Bone marrow (tissue), 2 donors: ENCODE results near the gene MICAL1.

Experiments
- DNase-seq, 2 donors: peaks; one replicate each; lab custom pipeline; 2025; lab: John Stamatoyannopoulos, UW

Gene MICAL1, protein sequence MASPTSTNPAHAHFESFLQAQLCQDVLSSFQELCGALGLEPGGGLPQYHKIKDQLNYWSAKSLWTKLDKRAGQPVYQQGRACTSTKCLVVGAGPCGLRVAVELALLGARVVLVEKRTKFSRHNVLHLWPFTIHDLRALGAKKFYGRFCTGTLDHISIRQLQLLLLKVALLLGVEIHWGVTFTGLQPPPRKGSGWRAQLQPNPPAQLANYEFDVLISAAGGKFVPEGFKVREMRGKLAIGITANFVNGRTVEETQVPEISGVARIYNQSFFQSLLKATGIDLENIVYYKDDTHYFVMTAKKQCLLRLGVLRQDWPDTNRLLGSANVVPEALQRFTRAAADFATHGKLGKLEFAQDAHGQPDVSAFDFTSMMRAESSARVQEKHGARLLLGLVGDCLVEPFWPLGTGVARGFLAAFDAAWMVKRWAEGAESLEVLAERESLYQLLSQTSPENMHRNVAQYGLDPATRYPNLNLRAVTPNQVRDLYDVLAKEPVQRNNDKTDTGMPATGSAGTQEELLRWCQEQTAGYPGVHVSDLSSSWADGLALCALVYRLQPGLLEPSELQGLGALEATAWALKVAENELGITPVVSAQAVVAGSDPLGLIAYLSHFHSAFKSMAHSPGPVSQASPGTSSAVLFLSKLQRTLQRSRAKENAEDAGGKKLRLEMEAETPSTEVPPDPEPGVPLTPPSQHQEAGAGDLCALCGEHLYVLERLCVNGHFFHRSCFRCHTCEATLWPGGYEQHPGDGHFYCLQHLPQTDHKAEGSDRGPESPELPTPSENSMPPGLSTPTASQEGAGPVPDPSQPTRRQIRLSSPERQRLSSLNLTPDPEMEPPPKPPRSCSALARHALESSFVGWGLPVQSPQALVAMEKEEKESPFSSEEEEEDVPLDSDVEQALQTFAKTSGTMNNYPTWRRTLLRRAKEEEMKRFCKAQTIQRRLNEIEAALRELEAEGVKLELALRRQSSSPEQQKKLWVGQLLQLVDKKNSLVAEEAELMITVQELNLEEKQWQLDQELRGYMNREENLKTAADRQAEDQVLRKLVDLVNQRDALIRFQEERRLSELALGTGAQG

DNA sequence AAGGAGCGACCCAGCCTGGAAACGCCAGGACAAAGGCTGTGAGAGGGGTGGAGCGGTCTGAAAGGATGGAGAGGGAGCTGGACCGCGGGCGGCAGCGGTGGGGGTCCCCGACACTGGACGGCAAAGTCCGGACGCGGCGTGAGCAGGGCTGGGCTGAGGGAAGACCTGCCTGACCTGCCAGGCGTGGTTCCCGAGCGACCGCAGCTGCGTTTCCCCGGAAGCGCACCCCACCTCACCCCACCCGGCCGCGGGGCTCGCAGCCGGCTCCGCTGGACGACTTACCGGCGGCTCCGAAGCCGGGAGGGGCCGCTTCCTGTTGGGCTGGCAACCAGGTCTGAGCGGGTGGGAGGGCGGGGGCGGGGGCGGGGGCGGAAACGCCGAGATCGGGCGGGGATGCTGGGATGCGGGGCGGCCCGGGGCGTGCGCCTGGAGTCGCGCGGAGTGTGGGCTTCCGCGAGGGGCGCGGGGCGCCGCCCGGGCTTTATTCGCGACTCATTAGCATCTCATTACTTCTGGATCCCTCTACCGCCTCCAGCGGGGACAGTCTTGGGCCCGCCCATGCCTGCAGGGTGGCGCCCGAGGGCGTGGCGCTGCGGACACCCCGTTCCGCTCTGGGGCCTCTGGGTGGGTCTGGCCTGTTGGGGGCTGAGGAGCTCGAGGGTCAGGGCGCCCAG is at the start of gene MICAL1:
Gene MICAL1 (minus strand): TSS at position 336 of the 674 bp plus-strand sequence. CDS start 1,576 bp downstream, outside the sequence.
- peak; percentile 45 to 51 for DNase-seq

DNA sequence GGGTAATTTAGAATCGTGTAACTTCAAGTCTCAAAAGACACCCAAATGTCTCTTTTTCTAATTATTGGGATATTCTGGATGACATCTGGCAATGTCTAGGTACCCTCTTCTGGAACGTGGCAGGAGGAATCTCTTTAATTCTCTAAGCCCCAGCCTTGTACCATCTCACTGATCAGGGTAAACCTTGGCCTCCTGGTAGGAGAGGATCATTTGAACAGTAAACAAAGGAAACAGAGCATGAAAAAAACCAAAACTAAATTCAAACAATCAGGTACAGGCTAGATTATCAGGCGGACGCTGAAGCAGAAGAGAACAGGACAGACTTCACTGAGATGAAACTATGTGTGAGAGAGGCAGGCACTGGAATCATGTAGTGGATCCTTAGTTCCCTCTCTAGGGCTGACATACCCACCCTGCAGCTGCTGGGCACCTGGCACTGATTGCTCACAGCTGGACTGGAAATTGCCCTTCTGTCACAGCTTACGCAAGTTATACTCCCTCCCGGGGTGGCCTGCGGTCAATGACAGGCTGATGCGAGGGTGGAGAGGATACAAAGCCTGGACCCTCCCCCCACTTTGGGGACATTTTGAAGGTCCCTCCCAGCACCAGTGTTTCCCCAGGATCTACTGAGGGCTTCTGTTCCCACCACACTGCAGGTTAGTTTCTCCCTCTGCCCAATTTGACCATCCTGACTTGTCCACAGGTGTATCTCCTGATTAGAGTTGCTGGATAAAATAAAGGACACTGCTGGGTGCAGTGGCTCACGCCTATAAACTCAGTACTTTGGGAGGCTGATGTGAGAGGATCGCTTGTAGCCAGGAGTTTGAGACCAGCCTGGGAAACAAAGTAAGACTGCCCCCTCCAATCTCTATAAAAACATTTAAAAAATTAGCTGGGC is 48.0 kb upstream of the MICAL1 start:
- DNase-seq: no peak

DNA sequence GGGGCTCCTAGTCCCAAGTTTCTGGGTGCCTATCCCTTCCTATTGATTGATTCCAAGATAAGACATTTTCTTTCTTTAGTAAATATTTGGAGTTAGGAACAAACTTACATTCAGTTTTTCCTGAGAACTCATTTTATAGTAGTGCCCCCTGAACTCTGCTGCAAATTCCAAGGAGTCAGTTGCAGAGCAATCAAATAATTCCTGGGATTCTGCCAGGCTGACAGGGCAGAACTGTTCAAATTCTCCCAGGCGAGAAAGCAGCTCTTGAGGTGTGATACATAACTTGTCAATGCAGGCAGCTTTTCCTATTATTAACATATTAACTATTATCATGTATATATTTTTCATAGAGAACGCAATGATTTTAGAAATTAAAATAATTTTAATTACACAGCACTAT is 43.4 kb upstream of the MICAL1 start:
- no peak for DNase-seq

DNA sequence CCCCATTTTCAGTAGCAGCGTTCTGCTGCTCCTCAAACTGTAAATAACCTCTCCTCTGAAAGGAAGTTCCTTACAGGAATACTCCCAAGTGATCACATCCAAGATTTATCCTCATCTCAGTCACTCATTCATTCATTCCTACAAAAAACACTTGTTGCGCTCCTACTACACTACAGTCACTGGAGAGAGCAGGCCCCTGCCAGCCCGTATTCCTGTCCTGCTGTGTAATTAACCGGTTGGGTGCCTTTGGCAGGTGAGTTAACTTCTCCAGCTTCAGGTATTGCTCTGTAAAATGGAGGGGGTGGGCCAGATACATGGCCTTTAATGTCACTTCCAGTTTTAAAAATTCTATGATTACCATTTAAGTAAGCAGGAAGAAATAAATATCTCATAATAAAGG is 42.5 kb upstream of the MICAL1 start:
- no peak for DNase-seq

DNA sequence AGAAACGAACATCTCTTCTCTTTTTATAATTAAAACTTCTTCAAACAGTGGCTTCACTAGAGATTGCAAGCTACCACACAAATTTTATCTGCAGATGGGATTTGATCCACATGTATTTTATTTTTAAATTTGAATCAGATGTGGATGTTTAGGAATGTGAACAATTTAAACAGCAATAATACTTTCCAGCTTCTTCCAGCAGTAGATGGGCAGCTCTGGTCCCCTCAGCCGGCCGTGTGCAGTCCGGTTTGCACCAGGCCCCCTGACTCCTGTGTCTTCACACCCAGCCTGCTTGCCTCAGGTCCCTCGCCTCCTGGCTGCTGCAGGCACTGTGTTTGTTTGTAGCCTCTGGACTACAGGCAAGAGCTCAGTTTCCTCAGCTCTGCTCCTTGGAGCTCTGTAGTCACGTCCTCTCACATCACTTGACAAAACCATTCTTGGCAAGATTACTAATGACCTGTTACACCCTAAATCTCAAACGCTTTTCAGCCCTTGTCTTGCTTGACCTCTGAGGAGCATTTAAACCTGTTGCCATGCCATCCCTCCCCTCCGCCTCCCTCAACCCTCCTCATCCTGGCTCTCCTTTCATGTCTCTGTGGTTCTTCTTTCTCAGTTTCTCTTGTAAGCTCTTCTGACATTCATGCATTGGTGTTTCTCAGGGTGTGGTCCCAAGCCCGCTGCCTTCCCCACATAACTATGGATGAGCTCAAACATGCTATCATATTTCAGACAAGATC is 40.6 kb upstream of the MICAL1 start:
- no peak for DNase-seq

DNA sequence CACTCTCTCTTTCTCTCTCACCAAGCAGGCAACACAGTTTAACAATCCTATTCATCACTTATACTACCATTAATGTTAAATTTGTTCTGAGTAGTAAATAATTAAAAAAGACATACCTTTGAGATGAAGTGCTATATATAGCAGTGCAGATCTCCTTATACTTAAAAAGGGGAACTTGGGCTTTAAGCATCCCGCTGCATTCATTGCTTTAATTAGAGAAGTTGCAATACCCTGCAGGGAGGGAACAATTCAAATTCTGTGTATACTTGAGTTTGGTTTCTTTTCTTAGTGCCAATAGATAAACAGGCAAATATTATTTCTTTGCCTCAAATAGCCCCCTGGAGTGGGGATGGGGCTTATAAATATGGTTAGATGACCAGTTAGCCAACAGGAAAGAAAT is 38.3 kb upstream of the MICAL1 start:
- peak in 1 of 2 donors; percentile 38 for DNase-seq

DNA sequence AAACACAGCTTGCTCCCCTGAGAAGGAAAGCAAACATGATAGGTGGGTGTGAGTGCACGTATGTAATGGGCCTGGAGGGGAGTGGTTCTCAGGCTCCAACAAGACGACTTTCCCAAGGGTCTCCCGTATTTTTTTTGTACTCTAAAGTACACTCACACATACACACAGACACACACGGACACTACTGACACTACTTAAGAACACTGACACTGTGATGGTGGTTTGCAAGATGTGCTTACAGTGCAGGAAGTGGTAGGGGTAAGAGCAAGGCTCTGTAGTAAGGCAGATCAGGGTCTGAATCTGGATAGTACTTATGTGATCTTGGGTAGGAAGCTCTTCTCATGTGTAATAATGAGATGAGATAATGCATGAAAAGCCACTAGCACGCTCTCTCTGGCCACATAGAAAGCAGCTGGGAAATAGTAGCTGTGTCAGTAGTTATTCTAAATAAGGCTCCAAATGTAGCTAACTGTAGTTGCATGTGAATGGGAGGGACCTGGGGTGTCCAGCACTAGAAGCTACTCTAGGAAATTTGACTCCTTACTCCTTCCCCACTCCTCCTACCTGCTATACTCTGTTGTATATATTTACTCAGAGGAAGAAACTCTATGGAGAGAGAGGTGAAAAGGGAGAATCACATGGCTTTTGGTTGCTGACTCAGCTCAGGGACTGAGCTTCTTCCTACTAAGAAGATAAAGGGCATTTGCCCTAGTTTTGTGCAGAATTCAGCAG is 35.8 kb upstream of the MICAL1 start:
- no peak for DNase-seq

DNA sequence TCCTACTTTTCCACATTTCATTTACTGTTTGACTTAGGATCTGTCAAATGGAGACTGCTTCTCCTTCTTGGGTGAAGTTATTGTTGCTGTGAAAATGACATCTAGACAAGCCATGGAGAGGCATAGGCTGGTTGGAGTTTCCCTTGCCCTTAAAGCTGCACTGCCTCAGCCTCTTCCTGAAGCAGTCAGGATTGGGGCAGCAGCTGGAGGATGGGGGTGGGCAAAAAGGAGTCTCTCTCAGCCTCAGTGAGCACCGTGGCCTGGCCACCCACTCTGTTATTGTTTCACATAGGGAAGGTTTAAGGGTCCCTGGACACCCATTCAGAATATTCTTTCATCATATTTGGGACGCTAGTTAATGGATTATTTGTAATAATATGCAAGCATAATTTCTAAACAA is 35.1 kb upstream of the MICAL1 start:
- no peak for DNase-seq

DNA sequence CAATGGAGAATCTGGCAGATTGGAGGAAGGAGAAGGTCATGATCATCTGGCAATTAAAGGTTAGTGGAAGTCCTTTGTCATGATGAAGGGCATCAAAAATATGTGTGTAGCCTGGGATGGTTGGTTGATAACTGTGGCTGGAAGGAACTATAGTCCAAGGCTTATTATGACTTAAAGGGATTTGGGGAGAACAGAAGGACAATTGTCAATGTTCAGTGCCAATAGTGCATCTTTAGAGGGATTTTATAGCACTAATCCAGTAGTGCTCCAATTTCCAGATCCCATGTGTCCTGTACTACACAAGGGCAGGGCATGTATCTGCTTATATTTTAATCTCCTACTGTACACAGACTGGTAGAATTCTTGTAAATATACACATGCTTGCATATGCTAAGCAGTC is 32.4 kb upstream of the MICAL1 start:
- DNase-seq: no peak

DNA sequence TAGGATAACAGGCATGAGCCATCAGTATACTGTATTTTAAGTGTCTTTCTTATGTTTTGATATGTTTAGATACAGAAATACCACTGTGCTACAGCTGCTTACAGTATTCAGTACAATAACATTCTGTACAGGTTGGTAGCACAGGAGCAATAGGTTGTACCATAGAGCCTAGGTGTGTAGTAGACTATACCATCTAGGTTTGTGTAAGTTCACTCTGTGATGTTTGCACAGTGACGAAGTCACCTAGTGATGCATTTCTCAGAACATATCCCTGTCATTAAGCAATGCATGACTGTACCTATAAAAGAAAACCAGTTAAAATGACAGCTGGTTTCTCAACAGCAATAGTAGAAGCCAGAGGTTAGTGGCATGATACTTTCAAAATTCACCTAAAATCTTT is 30.5 kb upstream of the MICAL1 start:
- no peak for DNase-seq

DNA sequence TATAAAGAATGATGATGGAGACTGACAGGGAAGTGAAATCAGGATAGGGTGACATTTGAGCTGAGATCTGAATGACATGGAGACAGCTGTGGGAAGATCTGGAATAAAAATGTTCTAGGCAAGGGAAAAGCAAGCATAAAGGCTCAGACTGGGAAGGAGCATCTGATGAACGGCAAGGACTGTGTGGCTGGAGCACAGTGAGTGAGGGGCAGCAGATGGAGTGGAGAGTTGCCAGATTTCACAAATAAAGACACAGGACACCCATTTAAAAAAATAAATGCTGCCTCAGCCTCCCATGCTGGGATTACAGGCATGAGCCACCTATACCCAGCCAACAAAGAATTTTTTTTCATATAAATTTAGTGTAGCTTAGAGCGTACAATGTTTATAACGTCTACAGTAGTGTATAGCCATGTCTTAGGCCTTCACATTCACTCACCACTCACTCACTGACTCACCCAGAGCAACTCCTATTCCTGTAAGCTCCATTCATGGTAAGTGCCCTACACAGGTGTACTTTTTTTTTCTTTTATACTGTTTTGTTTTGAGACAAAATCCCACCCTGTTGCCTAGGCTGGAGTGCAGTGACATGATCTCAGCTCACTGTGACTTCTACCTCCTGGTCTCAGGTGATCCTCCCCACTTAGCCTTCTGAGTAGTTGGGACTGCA is 29.8 kb upstream of the MICAL1 start:
- DNase-seq: no peak

DNA sequence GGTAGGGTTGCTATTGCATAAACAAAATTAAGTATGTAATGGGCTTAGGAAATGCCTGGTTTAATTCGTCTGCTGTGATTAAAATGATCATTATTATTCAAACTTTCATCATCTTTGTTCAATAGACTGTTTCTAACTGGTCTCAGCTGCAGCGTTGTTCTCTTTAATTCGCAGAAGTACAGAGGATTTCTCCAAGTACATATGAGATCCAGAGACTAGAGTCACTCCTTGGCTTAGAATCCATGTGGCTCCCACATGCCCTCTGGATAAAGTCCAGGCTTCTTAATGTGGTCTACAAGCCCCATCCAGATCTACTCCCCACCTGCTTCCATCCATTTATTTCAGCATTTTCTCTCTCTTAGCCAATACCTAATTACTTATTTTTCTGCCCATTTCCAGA is 28.6 kb upstream of the MICAL1 start:
- no peak for DNase-seq

DNA sequence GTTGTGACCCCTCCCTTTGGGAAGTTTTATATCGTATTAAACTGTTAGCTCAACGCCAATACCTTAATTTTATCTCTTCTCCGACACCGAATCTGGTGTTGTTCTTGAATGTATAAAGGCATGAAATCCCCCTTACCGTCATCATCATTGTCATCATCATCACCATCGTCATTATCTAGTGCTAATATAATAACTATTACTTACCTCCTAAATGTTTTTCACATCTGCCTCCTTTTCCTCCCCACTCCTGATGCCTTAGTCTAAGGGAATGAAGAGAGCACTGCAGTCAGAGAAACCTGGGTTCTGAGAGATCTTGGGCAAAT is 28.1 kb upstream of the MICAL1 start:
- DNase-seq: no peak

DNA sequence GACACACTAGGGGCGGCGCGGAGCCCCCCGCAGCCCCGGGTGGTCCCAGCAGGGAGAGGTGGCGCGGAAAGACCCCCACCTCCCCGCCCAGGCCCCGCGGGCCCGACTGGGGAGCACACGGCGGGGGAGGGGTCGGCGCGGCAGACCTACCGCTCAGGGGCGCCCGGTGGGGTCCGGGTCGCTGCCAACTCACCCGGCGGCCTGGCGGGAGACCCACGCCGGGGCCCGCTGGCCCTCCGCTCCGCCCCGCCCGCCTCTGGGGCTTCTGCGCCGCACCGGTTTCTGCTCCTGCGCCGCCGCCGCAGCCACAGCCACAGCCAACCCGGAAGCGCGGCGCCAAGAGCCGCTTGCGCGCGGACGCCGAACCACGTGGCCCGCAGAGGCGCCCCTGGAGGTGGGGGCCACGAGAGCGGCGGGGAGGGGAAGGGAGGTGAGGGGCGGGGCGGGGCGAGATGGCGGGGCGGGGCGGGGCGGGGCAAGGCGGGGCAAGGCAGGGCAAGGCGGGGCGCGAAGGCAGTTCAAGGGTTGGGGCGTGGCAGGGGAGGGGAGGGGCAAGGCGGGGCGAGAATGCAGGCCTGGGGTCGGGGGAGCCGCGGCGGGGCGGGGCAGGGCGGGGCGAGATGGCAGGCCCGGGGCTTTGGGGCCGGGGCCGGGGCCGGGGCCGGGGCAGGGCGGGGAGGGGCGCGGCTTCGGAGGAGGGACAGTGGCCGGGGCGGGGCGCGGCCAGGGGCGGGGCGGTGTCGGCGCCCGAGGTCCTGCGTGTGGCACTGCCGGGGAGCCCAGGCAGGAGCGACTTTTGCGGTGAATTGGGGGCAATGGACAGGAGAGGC is 27.5 kb upstream of the MICAL1 start, which contains the start of gene ZBTB24:
Gene ZBTB24 (minus strand): TSS at position 315 of the 830 bp plus-strand sequence. CDS start 1,193 bp downstream, outside the sequence.
- peak; percentile 76 to 81 for DNase-seq

DNA sequence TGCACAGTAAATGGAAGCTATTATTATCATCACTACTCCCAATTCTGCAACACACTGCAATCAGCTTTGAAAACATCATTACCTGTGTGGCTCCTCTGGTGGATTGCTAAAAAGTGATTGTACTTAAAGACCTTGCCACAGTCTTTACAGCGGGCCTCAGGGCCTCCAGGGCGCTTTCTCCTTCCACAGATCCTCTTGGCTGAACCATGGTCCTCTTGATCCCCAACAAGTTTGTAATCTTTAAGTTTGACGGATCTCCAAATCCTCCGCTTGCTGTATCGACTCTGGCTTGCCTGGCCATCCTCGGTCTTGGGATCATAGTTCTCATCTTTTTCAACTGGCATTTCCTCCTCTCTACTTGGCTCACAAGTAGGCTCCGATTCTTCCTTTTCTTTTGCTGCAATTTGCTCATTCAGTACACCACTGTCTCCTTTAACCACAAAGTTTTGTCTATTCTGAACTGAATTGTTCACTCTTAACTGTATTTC is 25.5 kb upstream of the MICAL1 start:
- DNase-seq: no peak

DNA sequence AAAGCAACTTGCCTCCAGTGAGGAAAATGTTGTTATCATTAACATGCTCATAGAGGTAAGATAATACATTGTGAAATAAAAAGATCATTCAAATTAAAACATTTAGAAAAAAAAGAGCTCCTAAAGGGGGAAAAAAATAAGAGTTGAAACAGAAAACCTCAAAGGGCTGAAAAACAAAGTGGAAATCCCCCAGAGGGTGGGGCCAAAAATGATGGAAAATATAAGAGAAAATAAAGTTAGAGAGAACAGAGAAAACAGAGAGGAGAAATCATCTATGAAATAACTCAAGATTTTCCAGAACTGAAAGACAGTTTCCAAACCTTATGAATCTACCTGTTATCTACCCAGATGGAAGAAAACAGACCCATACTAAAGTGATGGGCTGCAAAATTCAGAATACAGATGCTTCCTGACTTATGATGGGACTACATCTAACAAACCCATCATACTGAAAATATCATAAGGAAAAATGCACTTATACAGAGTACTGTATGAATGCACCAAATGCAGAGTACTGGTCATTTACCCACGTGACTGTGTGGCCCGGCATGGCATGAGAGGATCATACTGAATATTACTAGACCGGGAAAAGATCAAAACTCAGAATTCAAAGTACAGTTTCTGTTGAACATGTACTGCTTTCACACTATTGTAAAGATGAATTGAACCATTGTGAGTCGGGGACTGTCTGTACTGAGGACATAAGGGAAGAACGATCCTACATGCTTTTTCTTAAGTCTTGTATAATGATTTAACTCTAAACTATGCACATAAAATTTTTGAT is 23.5 kb upstream of the MICAL1 start:
- DNase-seq: no peak

DNA sequence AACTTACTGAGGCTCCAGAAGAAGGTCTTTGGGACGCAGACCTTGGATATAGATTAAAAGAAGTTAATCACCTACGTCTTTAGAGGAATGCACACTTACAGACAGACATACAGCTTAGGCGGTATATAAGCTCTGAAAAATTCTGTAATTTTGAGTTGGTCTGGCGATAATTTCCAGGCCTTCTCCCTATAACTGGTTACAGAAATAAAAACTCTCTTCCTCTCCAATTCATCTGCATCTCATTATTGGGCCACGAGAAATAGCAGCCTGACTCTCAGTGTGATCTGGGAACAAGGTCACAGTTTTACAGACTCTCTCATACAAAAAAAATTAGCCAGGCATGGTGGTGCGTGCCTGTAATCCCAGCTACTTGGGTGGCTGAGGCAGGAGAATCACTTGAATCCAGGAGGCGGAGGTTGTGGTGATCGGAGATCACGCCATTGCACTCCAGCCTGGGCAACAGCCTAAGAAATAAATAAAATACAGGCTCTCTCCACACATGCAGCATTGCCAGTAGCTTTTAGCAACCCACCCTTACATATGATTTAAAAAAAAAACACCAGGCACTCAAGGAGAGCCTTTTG is 22.7 kb upstream of the MICAL1 start:
- DNase-seq: no peak
